GM19438 (cell line): Measurements from ENCODE around the gene RAB44.
A peak's percentile ranks its signal among the peaks of the same experiment; 100 is the strongest.

Experiments
- ATAC-seq: cut with Tn5 transposase; IDR thresholded peaks from one replicate; pipeline ENCODE4 v1.9.1; 2021; ENCODE audit warnings: low read depth; ENCODE audit not compliant: unreplicated experiment

The RAB44 gene

GRCh38 chr6:36685166-36685924, 12.3 kb upstream of the RAB44 start:
- no peak for ATAC-seq

GRCh38 chr6:36685926-36686667, 11.5 kb upstream of the RAB44 start:
- ATAC-seq = no peak

GRCh38 chr6:36686668-36687513, 10.7 kb upstream of the RAB44 start:
- no peak for ATAC-seq

GRCh38 chr6:36688063-36688738, 9.4 kb upstream of the RAB44 start:
- no peak for ATAC-seq

- ATAC-seq = no peak
These were observed 8.9 kb upstream of the RAB44 start for GRCh38 chr6:36688739-36689075.

- no peak for ATAC-seq
These were observed 6.6 kb upstream of the RAB44 start for GRCh38 chr6:36691011-36691410.

GRCh38 chr6:36691612-36692011, 6.0 kb upstream of the RAB44 start:
- ATAC-seq = no peak

- ATAC-seq = peak; percentile 63
These were observed 5.4 kb upstream of the RAB44 start for GRCh38 chr6:36692220-36692619.

- no peak for ATAC-seq
These were observed 4.5 kb upstream of the RAB44 start for GRCh38 chr6:36692861-36693702.

GRCh38 chr6:36694616-36695015, 3.0 kb upstream of the RAB44 start:
- no peak for ATAC-seq

GRCh38 chr6:36695414-36695813, 2.2 kb upstream of the RAB44 start:
- no peak for ATAC-seq

- no peak for ATAC-seq
These were observed 570 bp downstream of the RAB44 start for GRCh38 chr6:36698196-36698595.

- ATAC-seq = no peak
These were observed 1.2 kb downstream of the RAB44 start for GRCh38 chr6:36698871-36699271.

GRCh38 chr6:36699348-36699747, 1.7 kb downstream of the RAB44 start:
- no peak for ATAC-seq

GRCh38 chr6:36700071-36700812, 2.6 kb downstream of the RAB44 start:
- no peak for ATAC-seq

GRCh38 chr6:36700831-36701230, 3.2 kb downstream of the RAB44 start:
- ATAC-seq = no peak

- ATAC-seq = no peak
These were observed 3.9 kb downstream of the RAB44 start for GRCh38 chr6:36701401-36701991.

GRCh38 chr6:36702656-36703055, 5.0 kb downstream of the RAB44 start:
- ATAC-seq = no peak

GRCh38 chr6:36703081-36703606, 5.5 kb downstream of the RAB44 start:
- ATAC-seq = no peak
